Measurements from ENCODE around the gene BEND5. TPM values are rescaled to one million over a fixed set of nuclear protein-coding genes. Genes with fewer than 3 reads are reported as not detected.

BEND5 gene
- total and polyA plus RNA-seq, 10 of the 15 experiments (the other 5 are each of a cell fraction or from before 2014, with no cell fraction given): 0.26 TPM; not detected in 9

DNA sequence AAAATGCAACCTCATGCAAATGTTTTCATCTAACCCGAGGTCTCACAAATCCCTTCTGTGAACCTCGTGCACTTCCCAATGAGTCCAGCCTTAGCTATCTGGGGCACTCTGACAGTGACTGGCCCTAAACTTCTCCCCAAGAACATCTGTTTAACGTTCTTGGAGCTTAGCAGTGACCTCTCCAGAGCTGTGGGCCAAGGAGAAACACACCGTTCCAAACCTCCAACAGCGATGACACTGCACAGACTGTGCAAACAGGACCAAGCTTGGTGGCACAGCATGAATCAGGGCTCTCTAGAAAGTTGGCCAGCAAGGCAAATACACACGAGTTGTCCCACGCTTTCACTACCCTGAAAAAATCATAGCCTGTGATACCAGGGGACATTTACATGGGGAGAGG is 15.8 kb downstream of the BEND5 start:
- in situ Hi-C loops (cut with MboI): no loop called here
- ChIA-PET SMC1A (ENCODE audit: uncharacterized antibody, unreplicated experiment) (no interaction called here), POLR2A (no interaction called here), CTCF (no interaction called here), RAD21 (ENCODE audit: unreplicated experiment) (no interaction called here)
- DNase-seq (ENCODE audit: low read depth, low spot score) (no peak), ATAC-seq (no peak), FAIRE-seq (no peak)
- no peaks in the 10 kb centered on the region for H3K79me2 ChIP-seq (ENCODE audit: control insufficient read depth, insufficient read depth, low read length)
- H3K36me3 ChIP-seq (ENCODE audit: control insufficient read depth in 2 of 2, insufficient read depth in 2 of 2, low read length in 1 of 2): no peaks in the 10 kb centered on the region
- TF ChIP-seq MTA3 (IDR thresholded peaks at IDR 0.05; ENCODE audit: borderline replicate concordance, low read length) (no peak), SUPT20H (IDR thresholded peaks at IDR 0.05; ENCODE audit: borderline replicate concordance, control insufficient read depth, low read depth, low read length) (no peak), MEF2A (IDR thresholded peaks at IDR 0.05; ENCODE audit: insufficient read depth, low read depth, low read length) (no peak), YBX1 (IDR thresholded peaks at IDR 0.05) (no peak), ESRRA (IDR thresholded peaks at IDR 0.05; ENCODE audit: low read length) (no peak), HDAC2 (IDR thresholded peaks at IDR 0.05) (no peak), SREBF1 (IDR thresholded peaks at IDR 0.05; ENCODE audit: low read length) (no peak), NRF1 (conservative IDR thresholded peaks at IDR 0.05; ENCODE audit: low read depth, low read length) (no peak), CBFB (IDR thresholded peaks at IDR 0.05; ENCODE audit: low read depth) (no peak), CREB1 (IDR thresholded peaks at IDR 0.05; ENCODE audit: low read depth) (no peak), KAT2A (conservative IDR thresholded peaks at IDR 0.05; ENCODE audit: control insufficient read depth, low read depth, low read length) (no peak), NR2C1 (IDR thresholded peaks at IDR 0.05) (no peak), PML (IDR thresholded peaks at IDR 0.05; ENCODE audit: low read length) (no peak), RUNX3 (IDR thresholded peaks at IDR 0.05; ENCODE audit: low read length) (no peak), CREM (IDR thresholded peaks at IDR 0.05; ENCODE audit: low read depth) (no peak)
- TF ChIP-seq, protein P1, sequence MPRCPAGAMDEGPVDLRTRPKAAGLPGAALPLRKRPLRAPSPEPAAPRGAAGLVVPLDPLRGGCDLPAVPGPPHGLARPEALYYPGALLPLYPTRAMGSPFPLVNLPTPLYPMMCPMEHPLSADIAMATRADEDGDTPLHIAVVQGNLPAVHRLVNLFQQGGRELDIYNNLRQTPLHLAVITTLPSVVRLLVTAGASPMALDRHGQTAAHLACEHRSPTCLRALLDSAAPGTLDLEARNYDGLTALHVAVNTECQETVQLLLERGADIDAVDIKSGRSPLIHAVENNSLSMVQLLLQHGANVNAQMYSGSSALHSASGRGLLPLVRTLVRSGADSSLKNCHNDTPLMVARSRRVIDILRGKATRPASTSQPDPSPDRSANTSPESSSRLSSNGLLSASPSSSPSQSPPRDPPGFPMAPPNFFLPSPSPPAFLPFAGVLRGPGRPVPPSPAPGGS (IDR thresholded peaks at IDR 0.05; ENCODE audit: borderline replicate concordance, insufficient read depth, low read depth, low read length, poor library complexity, severe bottlenecking): no peak
- TF ChIP-seq, protein P2, sequence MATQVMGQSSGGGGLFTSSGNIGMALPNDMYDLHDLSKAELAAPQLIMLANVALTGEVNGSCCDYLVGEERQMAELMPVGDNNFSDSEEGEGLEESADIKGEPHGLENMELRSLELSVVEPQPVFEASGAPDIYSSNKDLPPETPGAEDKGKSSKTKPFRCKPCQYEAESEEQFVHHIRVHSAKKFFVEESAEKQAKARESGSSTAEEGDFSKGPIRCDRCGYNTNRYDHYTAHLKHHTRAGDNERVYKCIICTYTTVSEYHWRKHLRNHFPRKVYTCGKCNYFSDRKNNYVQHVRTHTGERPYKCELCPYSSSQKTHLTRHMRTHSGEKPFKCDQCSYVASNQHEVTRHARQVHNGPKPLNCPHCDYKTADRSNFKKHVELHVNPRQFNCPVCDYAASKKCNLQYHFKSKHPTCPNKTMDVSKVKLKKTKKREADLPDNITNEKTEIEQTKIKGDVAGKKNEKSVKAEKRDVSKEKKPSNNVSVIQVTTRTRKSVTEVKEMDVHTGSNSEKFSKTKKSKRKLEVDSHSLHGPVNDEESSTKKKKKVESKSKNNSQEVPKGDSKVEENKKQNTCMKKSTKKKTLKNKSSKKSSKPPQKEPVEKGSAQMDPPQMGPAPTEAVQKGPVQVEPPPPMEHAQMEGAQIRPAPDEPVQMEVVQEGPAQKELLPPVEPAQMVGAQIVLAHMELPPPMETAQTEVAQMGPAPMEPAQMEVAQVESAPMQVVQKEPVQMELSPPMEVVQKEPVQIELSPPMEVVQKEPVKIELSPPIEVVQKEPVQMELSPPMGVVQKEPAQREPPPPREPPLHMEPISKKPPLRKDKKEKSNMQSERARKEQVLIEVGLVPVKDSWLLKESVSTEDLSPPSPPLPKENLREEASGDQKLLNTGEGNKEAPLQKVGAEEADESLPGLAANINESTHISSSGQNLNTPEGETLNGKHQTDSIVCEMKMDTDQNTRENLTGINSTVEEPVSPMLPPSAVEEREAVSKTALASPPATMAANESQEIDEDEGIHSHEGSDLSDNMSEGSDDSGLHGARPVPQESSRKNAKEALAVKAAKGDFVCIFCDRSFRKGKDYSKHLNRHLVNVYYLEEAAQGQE (IDR thresholded peaks at IDR 0.05; ENCODE audit: low read depth, low read length): no peak
- no peak overlapping the region for H3K27ac ChIP-seq (ENCODE audit: control insufficient read depth, insufficient read depth)
- H3K4me1 ChIP-seq (ENCODE audit: control insufficient read depth, insufficient read depth, low read length): no peaks in the 10 kb centered on the region
- H4K20me1 ChIP-seq (ENCODE audit: control insufficient read depth, insufficient read depth): no peaks in the 10 kb centered on the region
- 4% methylated on average over 7 of the region's 7 CpGs for WGBS (ENCODE audit: insufficient coverage, insufficient replicate concordance, low lambda C conversion rate, missing lambda C conversion rate)
- no peak overlapping the region for H2AFZ ChIP-seq (ENCODE audit: control insufficient read depth, low read depth, low read length)
- H3K4me3 ChIP-seq: no peak overlapping the region
- H3K4me2 ChIP-seq (ENCODE audit: control insufficient read depth, insufficient read depth): no peak overlapping the region
- H3K9ac ChIP-seq (ENCODE audit: control insufficient read depth, insufficient read depth, low read length): no peak overlapping the region
- BruUV-seq (replicated peaks): no TSS peak
- no peaks in the 10 kb centered on the region for H3K9me3 ChIP-seq (replicated peaks; ENCODE audit: control insufficient read depth, insufficient read depth, low read length)
- intact Hi-C loops (cut with micrococcal nuclease; ENCODE audit: unreplicated experiment): no loop called here
- no peaks in the 10 kb centered on the region; a peak in 1 of 4 replicates for H3K27me3 ChIP-seq (replicated peaks in 1 of 2; ENCODE audit: control insufficient read depth in 2 of 2, insufficient read depth in 2 of 2, low read length in 1 of 2)

Measured in GM12878 (cell line).